Natural killer cell (primary cell): Measurements from ENCODE around the gene TMEM39B. TPM values are rescaled to one million over a fixed set of nuclear protein-coding genes. Genes with fewer than 3 reads are reported as not detected.
"Not testable (repeated sequence)": the region's sequence is repeated elsewhere in the genome, so short reads cannot be mapped to it uniquely, and the experiment has no call there.

Source experiments
- ATAC-seq, 3 donors: fragments of 150-1000 bp in 2 of 3; fragments of 200-7000 bp in 1 of 3; cut with Tn5 transposase; 1 replicate in 1 of 3; 2 replicates in 2 of 3; pipeline ENCODE4 v1.10.0; 2021; ENCODE audit warnings: mild to moderate bottlenecking in 2 of 3, moderate library complexity in 2 of 3
- DNase-seq, 2 donors: peaks; one replicate each; pipeline versions ENCODE4 v3.0.0 to v3.0.0-alpha.2; 2013 to 2021; ENCODE audit warnings: mixed read lengths in 1 of 2
- H3K27ac ChIP-seq: one replicate; pipeline ENCODE4 v1.5.1; 2013; ENCODE audit warnings: mild to moderate bottlenecking, low read length
- H3K27me3 ChIP-seq: one replicate; pipeline ENCODE4 v1.6.1; 2013; ENCODE audit warnings: low read length; ENCODE audit not compliant: control insufficient read depth, insufficient read depth
- H3K36me3 ChIP-seq: one replicate; pipeline ENCODE4 v1.6.1; 2013; ENCODE audit warnings: low read length; ENCODE audit not compliant: control insufficient read depth, insufficient read depth
- H3K4me1 ChIP-seq: one replicate; pipeline ENCODE4 v1.6.1; 2013; ENCODE audit warnings: low read length; ENCODE audit not compliant: control insufficient read depth, insufficient read depth
- H3K4me3 ChIP-seq: one replicate; pipeline ENCODE4 v1.5.1; 2013; ENCODE audit warnings: low read length
- H3K9me3 ChIP-seq: one replicate; pipeline ENCODE4 v1.6.1; 2013; ENCODE audit warnings: low read length; ENCODE audit not compliant: control insufficient read depth, insufficient read depth
- H3K27ac Mint-ChIP-seq, 2 donors: one replicate each; pipeline ENCODE4 v1.8.0; 2022; ENCODE audit warnings: mild to moderate bottlenecking in 2 of 2, mixed read lengths in 2 of 2, moderate library complexity in 1 of 2
- H3K27me3 Mint-ChIP-seq, 2 donors: one replicate each; pipeline ENCODE4 v1.8.0; 2022; ENCODE audit warnings: low read depth in 2 of 2, mixed read lengths in 2 of 2
- H3K36me3 Mint-ChIP-seq: one replicate; pipeline ENCODE4 v1.8.0; 2022; ENCODE audit warnings: mixed read lengths
- H3K4me1 Mint-ChIP-seq, 2 donors: one replicate each; pipeline ENCODE4 v1.8.0; 2022; ENCODE audit warnings: mixed read lengths in 2 of 2
- H3K4me3 Mint-ChIP-seq: one replicate; pipeline ENCODE4 v1.8.0; 2022; ENCODE audit warnings: mild to moderate bottlenecking, moderate library complexity, mixed read lengths
- H3K9me3 Mint-ChIP-seq, 2 donors: one replicate each; pipeline ENCODE4 v1.8.0; 2022; ENCODE audit warnings: mixed read lengths in 2 of 2
- WGBS: methylation state at CpG from one replicate; pipeline ENCODE4 v1.1.7; 2013; ENCODE audit warnings: missing lambda C conversion rate; ENCODE audit not compliant: insufficient coverage; 5-methylcytosine and 5-hydroxymethylcytosine counted together
- intact Hi-C: fragments of 100-400 bp; cut with micrococcal nuclease; formaldehyde crosslinking; loops from one replicate; pipeline ENCODE4 v1.14.2; 2022
- total RNA-seq, 4 donors: library from RNA; stranded (reverse); fragments of 120-200 nt in 1 of 4; gene quantifications; one replicate each; pipeline versions ENCODE4 v1.2.3 to v1.2.4, GENCODE V29; 2013 to 2022
- TF ChIP-seq, protein P1 (sequence below): fragments of 200-600 bp; IDR thresholded peaks from one replicate; pipeline ENCODE4 v1.8.0; 2022; ENCODE audit warnings: antibody characterized with exemption

Gene TMEM39B
- total RNA-seq, 3 donors from 2014 or later (not counting 1 experiment from before 2014, with no cell fraction given): 13.3 to 17.1 (median 15.8) TPM

DNA sequence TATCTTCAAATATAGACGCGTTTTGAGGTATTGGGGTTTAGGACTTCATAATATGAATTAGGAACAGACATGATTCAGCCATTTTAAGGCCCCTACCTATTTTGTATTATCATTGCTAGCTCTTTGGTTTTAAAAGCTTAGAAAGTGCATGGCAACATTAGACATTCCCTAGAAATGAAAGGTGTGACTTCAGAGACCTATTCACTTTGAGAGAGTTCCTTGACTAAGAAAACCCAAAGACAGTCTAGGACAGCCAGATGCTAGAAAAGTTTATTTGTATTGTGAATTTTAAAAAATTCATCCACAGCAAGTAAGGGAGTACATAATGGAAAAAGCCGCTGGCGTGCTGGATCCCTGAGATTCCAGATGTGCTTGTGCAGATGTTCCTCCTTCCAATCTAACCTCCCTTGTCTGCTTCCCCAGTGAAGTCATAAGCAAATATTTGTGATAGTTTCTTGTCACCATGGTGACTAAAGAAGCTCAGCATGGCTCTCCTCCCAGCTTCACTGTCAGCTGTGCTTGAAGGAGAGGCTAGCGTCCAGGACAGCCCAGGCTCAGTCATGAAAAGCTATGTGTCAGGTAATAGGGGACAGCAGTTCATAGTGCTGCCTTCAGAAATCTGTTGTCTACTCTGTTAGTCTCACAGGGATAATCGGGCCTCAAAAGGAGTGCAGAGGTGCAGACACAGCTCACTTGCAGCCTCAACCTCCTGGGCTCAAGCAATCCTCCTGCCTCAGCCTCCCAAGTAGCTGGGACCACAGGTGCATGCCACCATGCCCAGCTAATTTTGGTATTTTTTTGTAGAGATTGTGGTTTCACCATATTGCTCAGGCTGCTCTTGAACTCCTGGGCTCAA is 69.9 kb downstream of the TMEM39B start:
- TF ChIP-seq, protein P1, sequence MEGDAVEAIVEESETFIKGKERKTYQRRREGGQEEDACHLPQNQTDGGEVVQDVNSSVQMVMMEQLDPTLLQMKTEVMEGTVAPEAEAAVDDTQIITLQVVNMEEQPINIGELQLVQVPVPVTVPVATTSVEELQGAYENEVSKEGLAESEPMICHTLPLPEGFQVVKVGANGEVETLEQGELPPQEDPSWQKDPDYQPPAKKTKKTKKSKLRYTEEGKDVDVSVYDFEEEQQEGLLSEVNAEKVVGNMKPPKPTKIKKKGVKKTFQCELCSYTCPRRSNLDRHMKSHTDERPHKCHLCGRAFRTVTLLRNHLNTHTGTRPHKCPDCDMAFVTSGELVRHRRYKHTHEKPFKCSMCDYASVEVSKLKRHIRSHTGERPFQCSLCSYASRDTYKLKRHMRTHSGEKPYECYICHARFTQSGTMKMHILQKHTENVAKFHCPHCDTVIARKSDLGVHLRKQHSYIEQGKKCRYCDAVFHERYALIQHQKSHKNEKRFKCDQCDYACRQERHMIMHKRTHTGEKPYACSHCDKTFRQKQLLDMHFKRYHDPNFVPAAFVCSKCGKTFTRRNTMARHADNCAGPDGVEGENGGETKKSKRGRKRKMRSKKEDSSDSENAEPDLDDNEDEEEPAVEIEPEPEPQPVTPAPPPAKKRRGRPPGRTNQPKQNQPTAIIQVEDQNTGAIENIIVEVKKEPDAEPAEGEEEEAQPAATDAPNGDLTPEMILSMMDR: no peak
- Mint-ChIP-seq H3K9me3 (no peaks in the 10 kb centered on the region), H3K27me3 (no peaks in the 10 kb centered on the region), H3K27ac (peak overlapping the region in 1 of 2 donors; percentile 19), H3K4me1 (peaks cover 47 to 56% of the 10 kb centered on the region in 2 donors), H3K36me3 (no peaks in the 10 kb centered on the region), H3K4me3 (no peak overlapping the region)
- DNase-seq: no peak
- Histone ChIP-seq H3K27me3 (no peaks in the 10 kb centered on the region), H3K4me3 (no peak overlapping the region), H3K36me3 (no peaks in the 10 kb centered on the region), H3K9me3 (peaks cover under 1% of the 10 kb centered on the region), H3K4me1 (no peaks in the 10 kb centered on the region), H3K27ac (no peak overlapping the region)
- intact Hi-C loops: no loop called here
- 93% methylated on average over 4 of the region's 6 CpGs for WGBS
- ATAC-seq: no peak

DNA sequence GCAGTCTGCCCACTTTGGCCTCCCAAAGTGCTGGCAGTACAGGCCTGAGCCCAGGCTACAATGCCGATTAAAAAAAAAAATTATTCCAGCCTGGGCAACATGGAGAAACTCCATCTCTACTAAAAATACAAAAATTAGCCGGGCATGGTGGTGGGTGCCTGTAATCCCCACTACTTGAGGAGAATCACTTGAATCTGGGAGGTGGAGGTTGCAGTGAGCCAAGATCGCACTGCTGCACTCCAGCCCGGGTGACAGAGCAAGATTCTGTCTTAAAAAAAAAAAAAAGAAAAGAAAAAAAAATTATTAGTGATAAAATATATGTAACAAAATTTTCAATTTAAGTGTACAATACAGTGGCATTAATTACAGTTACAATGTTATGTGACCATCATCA is 70.6 kb downstream of the TMEM39B start:
- H3K4me1 Mint-ChIP-seq: peaks cover 41 to 50% of the 10 kb centered on the region in 2 donors
- H3K27me3 Mint-ChIP-seq, intact Hi-C loops: not testable (repeated sequence)

DNA sequence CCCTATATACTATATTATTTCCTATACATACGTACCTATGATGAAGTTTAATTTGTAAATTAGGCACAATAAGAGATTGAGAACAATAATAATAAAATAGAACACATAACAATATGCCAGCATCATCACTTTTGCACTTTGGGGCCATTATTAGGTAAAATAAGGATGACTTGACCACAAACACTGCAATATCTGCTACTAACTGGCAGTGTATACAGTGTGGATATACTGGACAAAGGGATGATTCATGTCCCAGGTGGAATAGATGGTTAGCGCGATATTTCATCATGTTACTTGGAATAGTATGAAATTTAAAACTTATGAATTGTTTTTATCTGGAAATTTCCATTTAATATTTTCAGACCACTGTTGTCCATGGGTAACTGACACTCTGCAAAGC is 71.3 kb downstream of the TMEM39B start:
- ATAC-seq (no peak), DNase-seq (no peak)
- no peaks in the 10 kb centered on the region for H3K27me3 ChIP-seq
- no peak overlapping the region for H3K4me3 ChIP-seq
- no peaks in the 10 kb centered on the region for H3K4me1 ChIP-seq
- TF ChIP-seq, protein P1: no peak
- Mint-ChIP-seq H3K4me1 (peaks cover 34 to 42% of the 10 kb centered on the region in 2 donors), H3K27me3 (no peaks in the 10 kb centered on the region), H3K27ac (peak overlapping the region in 1 of 2 donors; percentile 35), H3K36me3 (peaks cover 5% of the 10 kb centered on the region), H3K4me3 (no peak overlapping the region), H3K9me3 (peaks cover 2 to 3% of the 10 kb centered on the region in 2 donors)
- intact Hi-C loops: no loop called here
- 100% methylated on average over 2 of the region's 3 CpGs for WGBS
- peaks cover 4% of the 10 kb centered on the region for H3K36me3 ChIP-seq
- H3K27ac ChIP-seq: no peak overlapping the region
- H3K9me3 ChIP-seq: peaks cover 12% of the 10 kb centered on the region

More for the DNA sequence above, 70.6 kb downstream of the TMEM39B start:
- not testable (repeated sequence) for ATAC-seq, H3K4me1 ChIP-seq, DNase-seq, H3K36me3 ChIP-seq, H3K9me3 ChIP-seq, H3K4me3 Mint-ChIP-seq, H3K36me3 Mint-ChIP-seq, H3K4me3 ChIP-seq, H3K27ac ChIP-seq, H3K9me3 Mint-ChIP-seq, H3K27me3 ChIP-seq
- WGBS: no CpG with 5 or more reads among the region's 4 CpGs
- H3K27ac Mint-ChIP-seq: peak overlapping the region in 1 of 2 donors; percentile 35

DNA sequence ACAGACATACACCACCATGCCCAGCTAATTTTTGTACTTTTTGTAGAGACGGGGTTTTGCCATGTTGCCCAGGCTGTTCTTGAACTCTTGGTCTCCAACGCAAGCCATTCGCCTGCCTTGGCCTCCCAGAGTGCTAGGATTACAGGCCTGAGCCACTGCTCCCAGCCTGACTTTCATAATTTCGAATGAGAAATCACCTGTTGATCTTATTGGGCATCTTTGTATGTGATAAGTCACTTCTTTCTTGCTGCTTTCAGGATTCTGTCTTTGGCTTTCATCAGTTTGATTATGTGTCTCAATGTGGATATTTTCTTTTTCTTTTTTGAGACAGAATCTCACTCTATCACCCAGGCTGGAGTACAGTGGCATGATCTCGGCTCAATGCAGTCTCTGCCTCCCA is 75.1 kb downstream of the TMEM39B start:
- peaks cover 12% of the 10 kb centered on the region for H3K9me3 ChIP-seq
- peaks cover 22 to 28% of the 10 kb centered on the region in 2 donors for H3K4me1 Mint-ChIP-seq
- H3K27ac ChIP-seq, H3K4me3 Mint-ChIP-seq, H3K4me1 ChIP-seq, H3K4me3 ChIP-seq, DNase-seq, H3K36me3 ChIP-seq, ATAC-seq, H3K27me3 ChIP-seq, intact Hi-C loops, H3K9me3 Mint-ChIP-seq, H3K27me3 Mint-ChIP-seq, H3K36me3 Mint-ChIP-seq: not testable (repeated sequence)
- 98% methylated on average over 5 of the region's 5 CpGs for WGBS
- H3K27ac Mint-ChIP-seq: peak overlapping the region in 1 of 2 donors; percentile 43
